CD4-positive, alpha-beta T cell treated with Interleukin-15 for 4 hours (primary cell): ENCODE data around the gene CABCOCO1.
"Not testable (repeated sequence)": the region's sequence is repeated elsewhere in the genome, so short reads cannot be mapped to it uniquely, and the experiment has no call there.

Experiments
- DNase-seq: peaks from one replicate; pipeline ENCODE4 v3.0.0-alpha.2; 2020; ENCODE audit warnings: low spot score

The CABCOCO1 gene

GRCh38 chr10:61712105-61712504 lies 49.4 kb downstream of the CABCOCO1 start:
- DNase-seq = not testable (repeated sequence)

GRCh38 chr10:61719475-61719874 lies 56.7 kb downstream of the CABCOCO1 start:
- not testable (repeated sequence) for DNase-seq

GRCh38 chr10:61719906-61720305 lies 57.2 kb downstream of the CABCOCO1 start:
- no peak for DNase-seq

- no peak for DNase-seq
Observed at GRCh38 chr10:61721431-61721830, 58.7 kb downstream of the CABCOCO1 start.

GRCh38 chr10:61725221-61725620 lies 62.5 kb downstream of the CABCOCO1 start:
- DNase-seq = not testable (repeated sequence)

- no peak for DNase-seq
Observed at GRCh38 chr10:61729596-61729995, 66.9 kb downstream of the CABCOCO1 start.

GRCh38 chr10:61730671-61731070 lies 67.9 kb downstream of the CABCOCO1 start:
- DNase-seq = no peak

GRCh38 chr10:61731638-61732037 lies 68.9 kb downstream of the CABCOCO1 start:
- DNase-seq = no peak

- DNase-seq = no peak
Observed at GRCh38 chr10:61732629-61733278, 70.0 kb downstream of the CABCOCO1 start.

- DNase-seq = peak; percentile 20
Observed at GRCh38 chr10:61733358-61733940, 70.7 kb downstream of the CABCOCO1 start.

- DNase-seq = no peak
Observed at GRCh38 chr10:61735882-61736281, 73.2 kb downstream of the CABCOCO1 start.

GRCh38 chr10:61737455-61737854 lies 74.7 kb downstream of the CABCOCO1 start:
- DNase-seq = not testable (repeated sequence)

- no peak for DNase-seq
Observed at GRCh38 chr10:61742812-61743211, 80.1 kb downstream of the CABCOCO1 start.

GRCh38 chr10:61744469-61744868 lies 81.7 kb downstream of the CABCOCO1 start:
- no peak for DNase-seq

GRCh38 chr10:61746377-61746776 lies 83.6 kb downstream of the CABCOCO1 start:
- DNase-seq = no peak

GRCh38 chr10:61747307-61747706 lies 84.6 kb downstream of the CABCOCO1 start:
- no peak for DNase-seq

GRCh38 chr10:61749291-61749690 lies 86.6 kb downstream of the CABCOCO1 start:
- DNase-seq = no peak

- peak; percentile 70 for DNase-seq
Observed at GRCh38 chr10:61750943-61751471, 88.3 kb downstream of the CABCOCO1 start.

GRCh38 chr10:61751599-61751998 lies 88.9 kb downstream of the CABCOCO1 start:
- no peak for DNase-seq

GRCh38 chr10:61752111-61753011 lies 89.6 kb downstream of the CABCOCO1 start:
- peak; percentile 5 for DNase-seq

GRCh38 chr10:61753453-61753852 lies 90.7 kb downstream of the CABCOCO1 start:
- DNase-seq = no peak
